ENCODE data around the gene MAST3.

MAST3 gene

GRCh38 chr19:18176367-18177310 is 79.1 kb downstream of the MAST3 start:
- Histone ChIP-seq H3K9ac (ENCODE audit: low read length) (no peak overlapping the region), H3K79me2 (ENCODE audit: control insufficient read depth, insufficient read depth, low read length) (no peaks in the 10 kb centered on the region), H3K4me3 (ENCODE audit: low read length) (no peak overlapping the region), H2BK120ac (ENCODE audit: low read depth, low read length) (no peak overlapping the region), H3K36me3 (ENCODE audit: control insufficient read depth, insufficient read depth, low read length) (no peaks in the 10 kb centered on the region), H4K8ac (ENCODE audit: low read depth, low read length) (no peak overlapping the region), H3K27ac (ENCODE audit: low read depth, low read length) (no peak overlapping the region), H3K23ac (ENCODE audit: low read length) (no peak overlapping the region), H3K56ac (ENCODE audit: low read length) (no peak overlapping the region), H3K18ac (ENCODE audit: low read length) (no peak overlapping the region), H3K4ac (ENCODE audit: low read depth, low read length) (no peak overlapping the region), H3K79me1 (ENCODE audit: low read length) (no peaks in the 10 kb centered on the region), H3K27me3 (ENCODE audit: insufficient read depth, low read length, poor library complexity) (no peaks in the 10 kb centered on the region), H2BK5ac (ENCODE audit: low read length) (no peak overlapping the region), H2AK5ac (ENCODE audit: low read length) (no peak overlapping the region), H3K4me2 (ENCODE audit: low read length) (no peak overlapping the region), H4K5ac (ENCODE audit: low read length) (no peak overlapping the region), H2BK15ac (replicated peaks; ENCODE audit: low read depth) (no peak overlapping the region), H3K4me1 (ENCODE audit: control insufficient read depth, low read depth, low read length) (peaks cover 2% of the 10 kb centered on the region)
- no peak for DNase-seq
- WGBS (ENCODE audit: extremely low coverage, insufficient coverage, low lambda C conversion rate), result no CpG with 5 or more reads among the region's 19 CpGs

- H2BK15ac ChIP-seq (replicated peaks; ENCODE audit: low read depth), result no peak overlapping the region
- no peak overlapping the region for H4K5ac ChIP-seq (ENCODE audit: low read length)
- H4K8ac ChIP-seq (ENCODE audit: low read depth, low read length), result no peak overlapping the region
- no peaks in the 10 kb centered on the region for H3K79me2 ChIP-seq (ENCODE audit: control insufficient read depth, insufficient read depth, low read length)
- H2BK5ac ChIP-seq (ENCODE audit: low read length), result no peak overlapping the region
- no peak overlapping the region for H3K4me3 ChIP-seq (ENCODE audit: low read length)
- WGBS (ENCODE audit: extremely low coverage, insufficient coverage, low lambda C conversion rate), result no CpG with 5 or more reads among the region's 5 CpGs
- DNase-seq, result no peak
- H3K36me3 ChIP-seq (ENCODE audit: control insufficient read depth, insufficient read depth, low read length), result no peaks in the 10 kb centered on the region
- H2BK120ac ChIP-seq (ENCODE audit: low read depth, low read length), result no peak overlapping the region
- H3K4ac ChIP-seq (ENCODE audit: low read depth, low read length), result no peak overlapping the region
- H3K27me3 ChIP-seq (ENCODE audit: insufficient read depth, low read length, poor library complexity), result no peaks in the 10 kb centered on the region
- no peak overlapping the region for H3K23ac ChIP-seq (ENCODE audit: low read length)
- H3K18ac ChIP-seq (ENCODE audit: low read length), result no peak overlapping the region
- no peak overlapping the region for H3K4me2 ChIP-seq (ENCODE audit: low read length)
- H3K9ac ChIP-seq (ENCODE audit: low read length), result no peak overlapping the region
- no peaks in the 10 kb centered on the region for H3K79me1 ChIP-seq (ENCODE audit: low read length)
- no peaks in the 10 kb centered on the region for H3K4me1 ChIP-seq (ENCODE audit: control insufficient read depth, low read depth, low read length)
- no peak overlapping the region for H3K27ac ChIP-seq (ENCODE audit: low read depth, low read length)
- H2AK5ac ChIP-seq (ENCODE audit: low read length), result no peak overlapping the region
- no peak overlapping the region for H3K56ac ChIP-seq (ENCODE audit: low read length)
Measured at GRCh38 chr19:18179957-18180356, 82.4 kb downstream of the MAST3 start.

GRCh38 chr19:18183529-18183928 is 86.0 kb downstream of the MAST3 start:
- Histone ChIP-seq H3K4me2 (ENCODE audit: low read length) (no peak overlapping the region), H3K79me1 (ENCODE audit: low read length) (no peaks in the 10 kb centered on the region), H3K4me3 (ENCODE audit: low read length) (no peak overlapping the region), H3K9ac (ENCODE audit: low read length) (no peak overlapping the region), H2BK120ac (ENCODE audit: low read depth, low read length) (no peak overlapping the region), H2AK5ac (ENCODE audit: low read length) (no peak overlapping the region), H3K27me3 (ENCODE audit: insufficient read depth, low read length, poor library complexity) (no peaks in the 10 kb centered on the region), H4K5ac (ENCODE audit: low read length) (no peak overlapping the region), H3K56ac (ENCODE audit: low read length) (no peak overlapping the region), H3K79me2 (ENCODE audit: control insufficient read depth, insufficient read depth, low read length) (no peaks in the 10 kb centered on the region), H3K4me1 (ENCODE audit: control insufficient read depth, low read depth, low read length) (no peaks in the 10 kb centered on the region), H3K18ac (ENCODE audit: low read length) (no peak overlapping the region), H3K4ac (ENCODE audit: low read depth, low read length) (no peak overlapping the region), H2BK5ac (ENCODE audit: low read length) (no peak overlapping the region), H4K8ac (ENCODE audit: low read depth, low read length) (no peak overlapping the region), H3K23ac (ENCODE audit: low read length) (no peak overlapping the region), H3K36me3 (ENCODE audit: control insufficient read depth, insufficient read depth, low read length) (no peaks in the 10 kb centered on the region), H2BK15ac (replicated peaks; ENCODE audit: low read depth) (no peak overlapping the region), H3K27ac (ENCODE audit: low read depth, low read length) (no peak overlapping the region)
- DNase-seq, result no peak

GRCh38 chr19:18185538-18185937 is 88.0 kb downstream of the MAST3 start:
- Histone ChIP-seq H3K27ac (ENCODE audit: low read depth, low read length) (no peak overlapping the region), H3K9ac (ENCODE audit: low read length) (no peak overlapping the region), H3K27me3 (ENCODE audit: insufficient read depth, low read length, poor library complexity) (no peaks in the 10 kb centered on the region), H4K8ac (ENCODE audit: low read depth, low read length) (no peak overlapping the region), H3K18ac (ENCODE audit: low read length) (no peak overlapping the region), H3K4ac (ENCODE audit: low read depth, low read length) (no peak overlapping the region), H3K79me1 (ENCODE audit: low read length) (no peaks in the 10 kb centered on the region), H3K56ac (ENCODE audit: low read length) (no peak overlapping the region), H3K4me3 (ENCODE audit: low read length) (no peak overlapping the region), H3K79me2 (ENCODE audit: control insufficient read depth, insufficient read depth, low read length) (no peaks in the 10 kb centered on the region), H2BK120ac (ENCODE audit: low read depth, low read length) (no peak overlapping the region), H2BK5ac (ENCODE audit: low read length) (no peak overlapping the region), H3K4me2 (ENCODE audit: low read length) (no peak overlapping the region), H3K4me1 (ENCODE audit: control insufficient read depth, low read depth, low read length) (no peaks in the 10 kb centered on the region), H2AK5ac (ENCODE audit: low read length) (no peak overlapping the region), H2BK15ac (replicated peaks; ENCODE audit: low read depth) (no peak overlapping the region), H4K5ac (ENCODE audit: low read length) (no peak overlapping the region), H3K23ac (ENCODE audit: low read length) (no peak overlapping the region), H3K36me3 (ENCODE audit: control insufficient read depth, insufficient read depth, low read length) (no peaks in the 10 kb centered on the region)
- DNase-seq, result no peak
- WGBS (ENCODE audit: extremely low coverage, insufficient coverage, low lambda C conversion rate), result no CpG with 5 or more reads among the region's 6 CpGs

GRCh38 chr19:18190278-18190677 is 92.7 kb downstream of the MAST3 start:
- no peak overlapping the region for H2BK5ac ChIP-seq (ENCODE audit: low read length)
- no peak overlapping the region for H2BK120ac ChIP-seq (ENCODE audit: low read depth, low read length)
- peaks cover 7% of the 10 kb centered on the region for H3K79me1 ChIP-seq (ENCODE audit: low read length)
- peaks cover 2% of the 10 kb centered on the region for H3K79me2 ChIP-seq (ENCODE audit: control insufficient read depth, insufficient read depth, low read length)
- H4K8ac ChIP-seq (ENCODE audit: low read depth, low read length), result no peak overlapping the region
- no peak overlapping the region for H3K4ac ChIP-seq (ENCODE audit: low read depth, low read length)
- no peak for DNase-seq
- H2BK15ac ChIP-seq (replicated peaks; ENCODE audit: low read depth), result no peak overlapping the region
- no peak overlapping the region for H3K4me3 ChIP-seq (ENCODE audit: low read length)
- no peak overlapping the region for H2AK5ac ChIP-seq (ENCODE audit: low read length)
- no peak overlapping the region for H3K23ac ChIP-seq (ENCODE audit: low read length)
- H3K18ac ChIP-seq (ENCODE audit: low read length), result no peak overlapping the region
- no peak overlapping the region for H3K56ac ChIP-seq (ENCODE audit: low read length)
- H3K4me2 ChIP-seq (ENCODE audit: low read length), result no peak overlapping the region
- no peak overlapping the region for H4K5ac ChIP-seq (ENCODE audit: low read length)
- WGBS (ENCODE audit: extremely low coverage, insufficient coverage, low lambda C conversion rate), result no CpG with 5 or more reads among the region's 4 CpGs
- no peak overlapping the region for H3K9ac ChIP-seq (ENCODE audit: low read length)
- no peaks in the 10 kb centered on the region for H3K36me3 ChIP-seq (ENCODE audit: control insufficient read depth, insufficient read depth, low read length)
- H3K4me1 ChIP-seq (ENCODE audit: control insufficient read depth, low read depth, low read length), result peaks cover 5% of the 10 kb centered on the region
- no peak overlapping the region for H3K27ac ChIP-seq (ENCODE audit: low read depth, low read length)
- no peaks in the 10 kb centered on the region for H3K27me3 ChIP-seq (ENCODE audit: insufficient read depth, low read length, poor library complexity)

GRCh38 chr19:18191640-18192062 is 94.1 kb downstream of the MAST3 start:
- Histone ChIP-seq H3K9ac (ENCODE audit: low read length) (no peak overlapping the region), H3K4me3 (ENCODE audit: low read length) (no peak overlapping the region), H2BK120ac (ENCODE audit: low read depth, low read length) (no peak overlapping the region), H3K27ac (ENCODE audit: low read depth, low read length) (no peak overlapping the region), H3K4ac (ENCODE audit: low read depth, low read length) (no peak overlapping the region), H3K23ac (ENCODE audit: low read length) (no peak overlapping the region), H2BK15ac (replicated peaks; ENCODE audit: low read depth) (no peak overlapping the region), H3K27me3 (ENCODE audit: insufficient read depth, low read length, poor library complexity) (no peaks in the 10 kb centered on the region), H3K4me1 (ENCODE audit: control insufficient read depth, low read depth, low read length) (peaks cover 5% of the 10 kb centered on the region), H3K79me2 (ENCODE audit: control insufficient read depth, insufficient read depth, low read length) (peaks cover 2% of the 10 kb centered on the region), H4K5ac (ENCODE audit: low read length) (no peak overlapping the region), H2BK5ac (ENCODE audit: low read length) (no peak overlapping the region), H4K8ac (ENCODE audit: low read depth, low read length) (no peak overlapping the region), H3K56ac (ENCODE audit: low read length) (peak overlapping the region; percentile 64), H3K36me3 (ENCODE audit: control insufficient read depth, insufficient read depth, low read length) (peaks cover 4% of the 10 kb centered on the region), H3K79me1 (ENCODE audit: low read length) (peaks cover 7% of the 10 kb centered on the region), H2AK5ac (ENCODE audit: low read length) (no peak overlapping the region), H3K18ac (ENCODE audit: low read length) (no peak overlapping the region), H3K4me2 (ENCODE audit: low read length) (no peak overlapping the region)
- no peak for DNase-seq
- WGBS (ENCODE audit: extremely low coverage, insufficient coverage, low lambda C conversion rate), result no CpG with 5 or more reads among the region's 5 CpGs

Data from mesendoderm (in vitro differentiated cells).